HepG2 (cell line): ENCODE results near the gene SEMA4A. TPM values are rescaled to one million over a fixed set of nuclear protein-coding genes. Genes with fewer than 3 reads are reported as not detected.

Experiments
- CHCHD3 ChIP-seq: sonication (generic); formaldehyde crosslinking; IDR thresholded peaks from 2 replicates; pipeline ENCODE4 v1.8.0; 2022; ENCODE audit warnings: mild to moderate bottlenecking, missing genetic modification reagents, moderate library complexity
- DMAP1 ChIP-seq: IDR thresholded peaks from 2 replicates; pipeline ENCODE4 v1.6.1; 2016
- HDAC2 ChIP-seq: sonication (generic); formaldehyde crosslinking; IDR thresholded peaks from 2 replicates; pipeline ENCODE4 v1.4.0; 2020; ENCODE audit warnings: missing genetic modification reagents
- KLF12 ChIP-seq: sonication (generic); formaldehyde crosslinking; IDR thresholded peaks from 2 replicates; pipeline ENCODE4 v1.4.0; 2020; ENCODE audit warnings: missing genetic modification reagents, borderline replicate concordance
- KMT2B ChIP-seq: IDR thresholded peaks from 2 replicates; pipeline ENCODE4 v1.6.1; 2016; ENCODE audit warnings: missing genetic modification reagents, missing compliant biosample characterization
- MBD4 ChIP-seq: IDR thresholded peaks from 2 replicates; pipeline ENCODE4 v1.6.1; 2012; ENCODE audit warnings: low read length, inconsistent platforms, borderline replicate concordance
- NFKB2 ChIP-seq: sonication (generic); formaldehyde crosslinking; IDR thresholded peaks from 2 replicates; pipeline ENCODE4 v1.4.0; 2020; ENCODE audit warnings: missing genetic modification reagents, borderline replicate concordance
- PAF1 ChIP-seq: IDR thresholded peaks from 2 replicates; pipeline ENCODE4 v1.6.1; 2016; ENCODE audit warnings: missing genetic modification reagents, missing compliant biosample characterization
- RBFOX2 ChIP-seq: fragments of 200-400 bp; formaldehyde crosslinking; IDR thresholded peaks from 2 replicates; pipeline ENCODE4 v1.6.1; 2017; ENCODE audit warnings: low read depth, mild to moderate bottlenecking, low read length
- YEATS2 ChIP-seq: sonication (generic); formaldehyde crosslinking; IDR thresholded peaks from 2 replicates; pipeline ENCODE4 v1.4.0; 2020; ENCODE audit warnings: missing genetic modification reagents, borderline replicate concordance
- ZFP1 ChIP-seq: IDR thresholded peaks from 2 replicates; pipeline ENCODE4 v1.6.1; 2016
- ZNF235 ChIP-seq: sonication (generic); formaldehyde crosslinking; IDR thresholded peaks from 2 replicates; pipeline ENCODE4 v1.8.1; 2023; ENCODE audit warnings: mild to moderate bottlenecking, missing genetic modification reagents, borderline replicate concordance
- ZNF660 ChIP-seq: sonication (generic); formaldehyde crosslinking; IDR thresholded peaks from 2 replicates; pipeline ENCODE4 v1.5.1; 2020; ENCODE audit warnings: mild to moderate bottlenecking, low read depth, missing genetic modification reagents, borderline replicate concordance
- ZNF678 ChIP-seq: sonication (generic); formaldehyde crosslinking; IDR thresholded peaks from 2 replicates; pipeline ENCODE4 v1.4.0; 2020; ENCODE audit warnings: mild to moderate bottlenecking, missing genetic modification reagents
- ZNF772 ChIP-seq: sonication (generic); formaldehyde crosslinking; IDR thresholded peaks from 2 replicates; pipeline ENCODE4 v1.5.0; 2020; ENCODE audit warnings: mild to moderate bottlenecking, missing genetic modification reagents
- polyA plus RNA-seq, 8 experiments: library from polyadenylated mRNA; depleted of rRNA in 3 of 8; stranded (reverse) in 7 of 8; unstranded in 1 of 8; fragments of >200 nt; fragmentation: Illumina TruSeq in 4 of 8; extraction: Trizol in 4 of 8; gene quantifications; 2 replicates each; pipeline versions ENCODE4 v1.2.1 to v1.2.3, GENCODE V29; 2011 to 2016; ENCODE audit warnings: low read depth in 4 of 8, missing spikeins in 1 of 8, mixed read lengths in 1 of 8; ENCODE audit not compliant: insufficient read depth in 1 of 8
- total RNA-seq, 5 experiments: library from RNA; depleted of rRNA; stranded (reverse); fragments of >200 nt; fragmentation: Illumina TruSeq; extraction: Trizol; gene quantifications; 2 replicates each; pipeline ENCODE4 v1.2.3, GENCODE V29; 2016; ENCODE audit warnings: low read depth in 1 of 5
- TF ChIP-seq, protein P1 (sequence below): sonication (generic); formaldehyde crosslinking; IDR thresholded peaks from 2 replicates; pipeline ENCODE4 v1.9.0; 2021; ENCODE audit warnings: missing genetic modification reagents, borderline replicate concordance
- TF ChIP-seq, protein P2 (sequence below): sonication (generic); formaldehyde crosslinking; IDR thresholded peaks from 2 replicates; pipeline ENCODE4 v1.4.0; 2020; ENCODE audit warnings: mild to moderate bottlenecking, low read depth, missing genetic modification reagents
- TF ChIP-seq, protein P3 (sequence below): sonication (generic); formaldehyde crosslinking; conservative IDR thresholded peaks from 2 replicates; pipeline ENCODE4 v1.4.0; 2020; ENCODE audit warnings: missing genetic modification reagents
- TF ChIP-seq, protein P4 (sequence below), 2 experiments: sonication (generic) in 1 of 2; formaldehyde crosslinking in 1 of 2; IDR thresholded peaks; 2 replicates each; pipeline versions ENCODE4 v1.6.1 to v1.9.0; 2014 to 2022; ENCODE audit warnings: antibody characterized with exemption in 1 of 2, borderline replicate concordance in 1 of 2, inconsistent platforms in 1 of 2, low read depth in 1 of 2, missing genetic modification reagents in 1 of 2

The SEMA4A gene
- total and polyA plus RNA-seq, 2 of the 13 experiments (the other 11 are each of a cell fraction or from before 2014, with no cell fraction given) = 0.09 to 0.20 TPM

DNA sequence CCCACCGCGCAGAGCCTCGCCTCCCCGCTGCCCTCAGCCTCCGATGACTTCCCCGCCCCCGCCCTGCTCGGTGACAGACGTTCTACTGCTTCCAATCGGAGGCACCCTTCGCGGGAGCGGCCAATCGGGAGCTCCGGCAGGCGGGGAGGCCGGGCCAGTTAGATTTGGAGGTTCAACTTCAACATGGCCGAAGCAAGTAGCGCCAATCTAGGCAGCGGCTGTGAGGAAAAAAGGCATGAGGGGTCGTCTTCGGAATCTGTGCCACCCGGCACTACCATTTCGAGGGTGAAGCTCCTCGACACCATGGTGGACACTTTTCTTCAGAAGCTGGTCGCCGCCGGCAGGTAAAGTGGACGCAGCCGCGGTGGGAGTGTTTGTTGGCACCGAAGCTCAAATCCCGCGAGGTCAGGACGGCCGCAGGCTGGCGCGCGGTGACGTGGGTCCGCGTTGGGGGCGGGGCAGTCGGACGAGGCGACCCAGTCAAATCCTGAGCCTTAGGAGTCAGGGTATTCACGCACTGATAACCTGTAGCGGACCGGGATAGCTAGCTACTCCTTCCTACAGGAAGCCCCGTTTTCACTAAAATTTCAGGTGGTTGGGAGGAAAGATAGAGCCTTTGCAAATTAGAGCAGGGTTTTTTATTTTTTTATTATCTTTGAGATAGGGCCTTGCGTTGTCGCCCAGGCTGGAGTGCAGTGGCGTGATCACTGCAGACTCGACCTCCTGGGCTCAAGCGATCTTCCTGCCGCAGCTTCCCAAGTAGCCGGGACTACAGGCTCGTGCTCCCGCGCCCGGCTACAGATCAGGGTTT is 59.7 kb downstream of the SEMA4A start, which contains the start of gene PMF1 (continued):
- TF ChIP-seq ZNF772 (CRISPR knock-in tag) = peak; percentile 49; the same call in 1 of the 2 replicates
- TF ChIP-seq, protein P1, sequence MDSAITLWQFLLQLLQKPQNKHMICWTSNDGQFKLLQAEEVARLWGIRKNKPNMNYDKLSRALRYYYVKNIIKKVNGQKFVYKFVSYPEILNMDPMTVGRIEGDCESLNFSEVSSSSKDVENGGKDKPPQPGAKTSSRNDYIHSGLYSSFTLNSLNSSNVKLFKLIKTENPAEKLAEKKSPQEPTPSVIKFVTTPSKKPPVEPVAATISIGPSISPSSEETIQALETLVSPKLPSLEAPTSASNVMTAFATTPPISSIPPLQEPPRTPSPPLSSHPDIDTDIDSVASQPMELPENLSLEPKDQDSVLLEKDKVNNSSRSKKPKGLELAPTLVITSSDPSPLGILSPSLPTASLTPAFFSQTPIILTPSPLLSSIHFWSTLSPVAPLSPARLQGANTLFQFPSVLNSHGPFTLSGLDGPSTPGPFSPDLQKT (CRISPR knock-in tag) = no peak
- TF ChIP-seq HDAC2 (CRISPR knock-in tag) = no peak
- TF ChIP-seq ZNF235 (CRISPR knock-in tag) = no peak
- 0 out of 2 replicates have a peak, but pooled peaks have one; percentile 30 for TF ChIP-seq ZNF678
- peak; percentile 91 for TF ChIP-seq KMT2B (CRISPR knock-in tag)
- peak; percentile 77; the same call in 1 of the 2 replicates for TF ChIP-seq NFKB2 (CRISPR knock-in tag)
- peak; percentile 95 for TF ChIP-seq RBFOX2
- peak; percentile 91 for TF ChIP-seq YEATS2 (CRISPR knock-in tag)
- TF ChIP-seq KLF12 (CRISPR knock-in tag) = peak; percentile 89; the same call in 1 of the 2 replicates
- TF ChIP-seq PAF1 (CRISPR knock-in tag) = no peak
- TF ChIP-seq, protein P2, sequence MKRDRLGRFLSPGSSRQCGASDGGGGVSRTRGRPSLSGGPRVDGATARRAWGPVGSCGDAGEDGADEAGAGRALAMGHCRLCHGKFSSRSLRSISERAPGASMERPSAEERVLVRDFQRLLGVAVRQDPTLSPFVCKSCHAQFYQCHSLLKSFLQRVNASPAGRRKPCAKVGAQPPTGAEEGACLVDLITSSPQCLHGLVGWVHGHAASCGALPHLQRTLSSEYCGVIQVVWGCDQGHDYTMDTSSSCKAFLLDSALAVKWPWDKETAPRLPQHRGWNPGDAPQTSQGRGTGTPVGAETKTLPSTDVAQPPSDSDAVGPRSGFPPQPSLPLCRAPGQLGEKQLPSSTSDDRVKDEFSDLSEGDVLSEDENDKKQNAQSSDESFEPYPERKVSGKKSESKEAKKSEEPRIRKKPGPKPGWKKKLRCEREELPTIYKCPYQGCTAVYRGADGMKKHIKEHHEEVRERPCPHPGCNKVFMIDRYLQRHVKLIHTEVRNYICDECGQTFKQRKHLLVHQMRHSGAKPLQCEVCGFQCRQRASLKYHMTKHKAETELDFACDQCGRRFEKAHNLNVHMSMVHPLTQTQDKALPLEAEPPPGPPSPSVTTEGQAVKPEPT = peak; percentile 72; the same call in 1 of the 2 replicates
- TF ChIP-seq DMAP1 (CRISPR knock-in tag) = peak; percentile 96
- TF ChIP-seq ZFP1 (CRISPR knock-in tag) = no peak
- TF ChIP-seq MBD4 = no peak
- TF ChIP-seq, protein P3, sequence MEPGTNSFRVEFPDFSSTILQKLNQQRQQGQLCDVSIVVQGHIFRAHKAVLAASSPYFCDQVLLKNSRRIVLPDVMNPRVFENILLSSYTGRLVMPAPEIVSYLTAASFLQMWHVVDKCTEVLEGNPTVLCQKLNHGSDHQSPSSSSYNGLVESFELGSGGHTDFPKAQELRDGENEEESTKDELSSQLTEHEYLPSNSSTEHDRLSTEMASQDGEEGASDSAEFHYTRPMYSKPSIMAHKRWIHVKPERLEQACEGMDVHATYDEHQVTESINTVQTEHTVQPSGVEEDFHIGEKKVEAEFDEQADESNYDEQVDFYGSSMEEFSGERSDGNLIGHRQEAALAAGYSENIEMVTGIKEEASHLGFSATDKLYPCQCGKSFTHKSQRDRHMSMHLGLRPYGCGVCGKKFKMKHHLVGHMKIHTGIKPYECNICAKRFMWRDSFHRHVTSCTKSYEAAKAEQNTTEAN (CRISPR knock-in tag) = 0 out of 2 replicates have a peak, but pooled peaks have one; percentile 33
- TF ChIP-seq CHCHD3 (CRISPR knock-in tag) = 0 out of 2 replicates have a peak, but pooled peaks have one; percentile 37
- no peak for TF ChIP-seq ZNF660 (CRISPR knock-in tag)
- TF ChIP-seq, protein P4, sequence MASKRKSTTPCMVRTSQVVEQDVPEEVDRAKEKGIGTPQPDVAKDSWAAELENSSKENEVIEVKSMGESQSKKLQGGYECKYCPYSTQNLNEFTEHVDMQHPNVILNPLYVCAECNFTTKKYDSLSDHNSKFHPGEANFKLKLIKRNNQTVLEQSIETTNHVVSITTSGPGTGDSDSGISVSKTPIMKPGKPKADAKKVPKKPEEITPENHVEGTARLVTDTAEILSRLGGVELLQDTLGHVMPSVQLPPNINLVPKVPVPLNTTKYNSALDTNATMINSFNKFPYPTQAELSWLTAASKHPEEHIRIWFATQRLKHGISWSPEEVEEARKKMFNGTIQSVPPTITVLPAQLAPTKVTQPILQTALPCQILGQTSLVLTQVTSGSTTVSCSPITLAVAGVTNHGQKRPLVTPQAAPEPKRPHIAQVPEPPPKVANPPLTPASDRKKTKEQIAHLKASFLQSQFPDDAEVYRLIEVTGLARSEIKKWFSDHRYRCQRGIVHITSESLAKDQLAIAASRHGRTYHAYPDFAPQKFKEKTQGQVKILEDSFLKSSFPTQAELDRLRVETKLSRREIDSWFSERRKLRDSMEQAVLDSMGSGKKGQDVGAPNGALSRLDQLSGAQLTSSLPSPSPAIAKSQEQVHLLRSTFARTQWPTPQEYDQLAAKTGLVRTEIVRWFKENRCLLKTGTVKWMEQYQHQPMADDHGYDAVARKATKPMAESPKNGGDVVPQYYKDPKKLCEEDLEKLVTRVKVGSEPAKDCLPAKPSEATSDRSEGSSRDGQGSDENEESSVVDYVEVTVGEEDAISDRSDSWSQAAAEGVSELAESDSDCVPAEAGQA (IDR thresholded peaks at IDR 0.05; ENCODE audit: low read depth) = peak; percentile 84
- TF ChIP-seq, protein P4 (CRISPR knock-in tag; IDR thresholded peaks at IDR 0.05; ENCODE audit: borderline replicate concordance) = no peak
